ENCODE data around the gene SP110.
"Not testable (repeated sequence)": the region's sequence is repeated elsewhere in the genome, so short reads cannot be mapped to it uniquely, and the experiment has no call there.

The SP110 gene

DNA sequence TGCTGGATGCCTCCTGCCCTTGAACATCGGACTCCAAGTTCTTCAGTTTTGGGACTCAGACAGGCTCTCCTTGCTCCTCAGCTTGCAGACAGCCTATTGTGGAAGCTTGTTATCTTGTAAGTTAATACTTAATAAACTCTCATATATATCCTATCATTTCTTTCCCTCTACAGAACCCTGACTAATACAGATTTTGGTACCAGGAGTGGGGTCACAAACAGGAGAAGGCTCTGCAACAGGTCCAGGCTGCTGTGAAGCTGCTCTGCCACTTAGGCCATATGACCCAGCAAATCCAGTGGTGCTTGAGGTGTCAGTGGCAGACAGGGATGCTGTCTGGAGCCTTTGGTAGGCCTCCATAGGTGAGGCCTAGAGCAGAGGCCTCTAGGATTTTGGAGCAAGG is 100.0 kb downstream of the SP110 start:
- not testable (repeated sequence) for DNase-seq

Measured in GOT3 (cell line).